Activated naive CD4-positive, alpha-beta T cell treated with anti-CD3 and anti-CD28 coated beads, Interleukin-2, amount 10 ng/mL, durations not matched to agents 7 days and 5 days (primary cell): ENCODE data around the gene RIMS1.

Source experiments
- CTCF ChIA-PET: fragments of 350-600 bp; sonication (Branson Sonifier 250); formaldehyde crosslinking; loops from one replicate; lab custom pipeline; 2021; ENCODE audit warnings: antibody characterized with exemption; lab: Charles Lee
- DNase-seq: peaks from one replicate; pipeline ENCODE4 v3.0.0-alpha.2; 2020
- H3K27ac Mint-ChIP-seq: one replicate; pipeline ENCODE4 v1.8.0; 2021; ENCODE audit warnings: mild to moderate bottlenecking, moderate library complexity, mixed read lengths
- H3K27me3 Mint-ChIP-seq: one replicate; pipeline ENCODE4 v1.8.0; 2021; ENCODE audit warnings: mild to moderate bottlenecking, mixed read lengths
- H3K36me3 Mint-ChIP-seq: one replicate; pipeline ENCODE4 v1.8.0; 2021; ENCODE audit warnings: mixed read lengths
- H3K4me1 Mint-ChIP-seq: one replicate; pipeline ENCODE4 v1.8.0; 2021; ENCODE audit warnings: mixed read lengths
- H3K4me3 Mint-ChIP-seq: one replicate; pipeline ENCODE4 v1.8.0; 2021; ENCODE audit warnings: mild to moderate bottlenecking, moderate library complexity, mixed read lengths
- H3K9me3 Mint-ChIP-seq: one replicate; pipeline ENCODE4 v1.8.0; 2021; ENCODE audit warnings: mixed read lengths

RIMS1 gene

GRCh38 chr6:72420409-72420808 is 534.1 kb downstream of the RIMS1 start:
- H3K27ac Mint-ChIP-seq = no peak overlapping the region
- H3K4me1 Mint-ChIP-seq = no peaks in the 10 kb centered on the region
- DNase-seq = no peak
- no peak overlapping the region for H3K4me3 Mint-ChIP-seq
- CTCF ChIA-PET = interaction anchor here (1.5 kb wide), 1 partner anchor 8 kb away, joined by 4 read pairs; no protein-coding TSS in a partner anchor
- peaks cover 7% of the 10 kb centered on the region for H3K27me3 Mint-ChIP-seq
- no peaks in the 10 kb centered on the region for H3K36me3 Mint-ChIP-seq
- H3K9me3 Mint-ChIP-seq = no peaks in the 10 kb centered on the region

- Mint-ChIP-seq H3K9me3 (no peaks in the 10 kb centered on the region), H3K4me1 (no peaks in the 10 kb centered on the region), H3K36me3 (no peaks in the 10 kb centered on the region), H3K27me3 (peaks cover 7% of the 10 kb centered on the region), H3K27ac (no peak overlapping the region), H3K4me3 (no peak overlapping the region)
- CTCF ChIA-PET = interaction anchor here (1.5 kb wide), 1 partner anchor 9 kb away, joined by 4 read pairs; no protein-coding TSS in a partner anchor
- no peak for DNase-seq
These were observed 535.0 kb downstream of the RIMS1 start for GRCh38 chr6:72421387-72421786.

GRCh38 chr6:72422171-72422570 is 535.8 kb downstream of the RIMS1 start:
- no peak overlapping the region for H3K27ac Mint-ChIP-seq
- DNase-seq = no peak
- CTCF ChIA-PET = interaction anchor here (1.8 kb wide), 1 partner anchor 10 kb away, joined by 6 read pairs; no protein-coding TSS in a partner anchor

GRCh38 chr6:72424476-72424875 is 538.1 kb downstream of the RIMS1 start:
- no peaks in the 10 kb centered on the region for H3K4me1 Mint-ChIP-seq
- peaks cover 3% of the 10 kb centered on the region for H3K27me3 Mint-ChIP-seq
- H3K27ac Mint-ChIP-seq = no peak overlapping the region
- H3K9me3 Mint-ChIP-seq = no peaks in the 10 kb centered on the region
- H3K4me3 Mint-ChIP-seq = no peak overlapping the region
- CTCF ChIA-PET = interaction anchor here (0.9 to 1.7 kb wide), 3 partner anchors 10 to 706 kb away, joined by 4 read pairs; no protein-coding TSS in a partner anchor
- no peaks in the 10 kb centered on the region for H3K36me3 Mint-ChIP-seq
- no peak for DNase-seq

More at GRCh38 chr6:72422171-72422570, 535.8 kb downstream of the RIMS1 start:
- Mint-ChIP-seq H3K9me3 (no peaks in the 10 kb centered on the region), H3K36me3 (no peaks in the 10 kb centered on the region), H3K4me1 (no peaks in the 10 kb centered on the region), H3K4me3 (no peak overlapping the region), H3K27me3 (peaks cover 7% of the 10 kb centered on the region)

GRCh38 chr6:72425003-72425681 is 538.8 kb downstream of the RIMS1 start:
- Mint-ChIP-seq H3K27me3 (peaks cover 3% of the 10 kb centered on the region), H3K36me3 (no peaks in the 10 kb centered on the region), H3K9me3 (no peaks in the 10 kb centered on the region), H3K27ac (no peak overlapping the region), H3K4me1 (no peaks in the 10 kb centered on the region), H3K4me3 (no peak overlapping the region)
- no peak for DNase-seq
- CTCF ChIA-PET = interaction anchor here (1.5 to 1.7 kb wide), 2 partner anchors 10 to 13 kb away, joined by 4 read pairs; no protein-coding TSS in a partner anchor

GRCh38 chr6:72440611-72441010 is 554.3 kb downstream of the RIMS1 start:
- CTCF ChIA-PET = interaction anchor here (1.9 kb wide), 1 partner anchor 29 kb away, joined by 4 read pairs; no protein-coding TSS in a partner anchor
- H3K4me1 Mint-ChIP-seq = no peaks in the 10 kb centered on the region
- H3K4me3 Mint-ChIP-seq = no peak overlapping the region
- H3K27me3 Mint-ChIP-seq = no peaks in the 10 kb centered on the region
- no peak overlapping the region for H3K27ac Mint-ChIP-seq
- H3K36me3 Mint-ChIP-seq = no peaks in the 10 kb centered on the region
- H3K9me3 Mint-ChIP-seq = no peaks in the 10 kb centered on the region
- no peak for DNase-seq

- no peaks in the 10 kb centered on the region for H3K27me3 Mint-ChIP-seq
- no peak overlapping the region for H3K4me3 Mint-ChIP-seq
- H3K36me3 Mint-ChIP-seq = no peaks in the 10 kb centered on the region
- DNase-seq = no peak
- H3K9me3 Mint-ChIP-seq = no peaks in the 10 kb centered on the region
- CTCF ChIA-PET = no interaction called here
- no peaks in the 10 kb centered on the region for H3K4me1 Mint-ChIP-seq
- no peak overlapping the region for H3K27ac Mint-ChIP-seq
These were observed 560.1 kb downstream of the RIMS1 start for GRCh38 chr6:72446430-72446829.
